ENCODE data around the gene FOXP1. TPM values are rescaled to one million over a fixed set of nuclear protein-coding genes. Genes with fewer than 3 reads are reported as not detected.

FOXP1 gene
- total RNA-seq, 1 experiment from 2014 or later = 2.9 TPM

- no peaks in the 10 kb centered on the region for H3K36me3 ChIP-seq (ENCODE audit: control insufficient read depth, insufficient read depth, low read length)
- ATAC-seq (no peak), DNase-seq (ENCODE audit: low read depth, low spot score) (no peak)
- H3K27ac ChIP-seq (ENCODE audit: low read length) = no peak overlapping the region
- H3K4me3 ChIP-seq (ENCODE audit: low read depth in 2 of 2, low read length in 2 of 2) = no peak overlapping the region
- POLR2A ChIA-PET = no interaction called here
- no peaks in the 10 kb centered on the region for H3K27me3 ChIP-seq (ENCODE audit: control insufficient read depth, insufficient read depth, low read length)
- intact Hi-C loops (cut with micrococcal nuclease; ENCODE audit: unreplicated experiment) (no loop called here), in situ Hi-C loops (cut with HindIII; ENCODE audit: low pct_unique_long_range_greater_than_20kb, low sequenced_read_pairs) (no loop called here)
- TF ChIP-seq REST (IDR thresholded peaks at IDR 0.05; ENCODE audit: insufficient read depth in 1 of 2, low read depth in 2 of 2, low read length in 1 of 2) (no peak), SIN3A (IDR thresholded peaks at IDR 0.05; ENCODE audit: borderline replicate concordance, insufficient read depth, low read depth, low read length) (no peak), POLR2AphosphoS5 (IDR thresholded peaks at IDR 0.05; ENCODE audit: low read depth, low read length) (no peak), CTCF (IDR thresholded peaks at IDR 0.05) (no peak), TCF7L2 (IDR thresholded peaks at IDR 0.05; ENCODE audit: low read depth, low read length) (no peak)
- no TSS peak for BruUV-seq (replicated peaks)
- H3K9me3 ChIP-seq (ENCODE audit: control insufficient read depth, insufficient read depth, low read depth, low read length) = no peaks in the 10 kb centered on the region
- no peaks in the 10 kb centered on the region for H3K4me1 ChIP-seq (ENCODE audit: control insufficient read depth, insufficient read depth, low read length)
- CTCF ChIA-PET = no interaction called here
Observed at GRCh38 chr3:71504250-71505036, 79.1 kb downstream of the FOXP1 start.

- no peak for DNase-seq (ENCODE audit: low read depth, low spot score)
- no peak overlapping the region for H3K4me3 ChIP-seq (ENCODE audit: low read depth in 2 of 2, low read length in 2 of 2)
Observed at GRCh38 chr3:71503525-71504249, 79.8 kb downstream of the FOXP1 start.

More at GRCh38 chr3:71503525-71504249, 79.8 kb downstream of the FOXP1 start:
- Histone ChIP-seq H3K9me3 (ENCODE audit: control insufficient read depth, insufficient read depth, low read depth, low read length) (no peaks in the 10 kb centered on the region), H3K36me3 (ENCODE audit: control insufficient read depth, insufficient read depth, low read length) (no peaks in the 10 kb centered on the region), H3K4me1 (ENCODE audit: control insufficient read depth, insufficient read depth, low read length) (no peaks in the 10 kb centered on the region), H3K27ac (ENCODE audit: low read length) (no peak overlapping the region), H3K27me3 (ENCODE audit: control insufficient read depth, insufficient read depth, low read length) (no peaks in the 10 kb centered on the region)
- in situ Hi-C loops (cut with HindIII; ENCODE audit: low pct_unique_long_range_greater_than_20kb, low sequenced_read_pairs) (no loop called here), intact Hi-C loops (cut with micrococcal nuclease; ENCODE audit: unreplicated experiment) (no loop called here)
- TF ChIP-seq SIN3A (IDR thresholded peaks at IDR 0.05; ENCODE audit: borderline replicate concordance, insufficient read depth, low read depth, low read length) (no peak), REST (IDR thresholded peaks at IDR 0.05; ENCODE audit: insufficient read depth in 1 of 2, low read depth in 2 of 2, low read length in 1 of 2) (no peak), CTCF (IDR thresholded peaks at IDR 0.05) (no peak), TCF7L2 (IDR thresholded peaks at IDR 0.05; ENCODE audit: low read depth, low read length) (no peak), POLR2AphosphoS5 (IDR thresholded peaks at IDR 0.05; ENCODE audit: low read depth, low read length) (no peak)
- CTCF ChIA-PET = no interaction called here
- POLR2A ChIA-PET = no interaction called here
- BruUV-seq (replicated peaks) = no TSS peak
- ATAC-seq = no peak

All from Panc1 (cell line).